Bronchial smooth muscle cell (primary cell): ENCODE data around the gene GRM5. TPM values are rescaled to one million over a fixed set of nuclear protein-coding genes. Genes with fewer than 3 reads are reported as not detected.

Experiments used
- total RNA-seq: library from RNA; depleted of rRNA; stranded (reverse); fragments of >200 nt; gene quantifications from 2 replicates; pipeline ENCODE4 v1.2.1, GENCODE V29; 2014

GRM5 gene
- under 0.01 TPM in 1 of 2 replicates, not detected in the other for total RNA-seq

GRCh38 chr11:89065651-89066201 is at the start of gene GRM5:
TSS of gene GRM5 (minus strand) at chr11:89065982. CDS start at chr11:89047872, 18,110 bp downstream.

Other genes starting within 250 kb of the GRM5 start
- not detected in 2 replicates for gene TYR, start 111.9 kb upstream of the GRM5 start, total RNA-seq